HepG2 (cell line): Measurements from ENCODE around the gene CALML6. TPM values are rescaled to one million over a fixed set of nuclear protein-coding genes. Genes with fewer than 3 reads are reported as not detected.

Source experiments
- BCL6 ChIP-seq: IDR thresholded peaks from 2 replicates; pipeline ENCODE4 v1.6.1; 2016; ENCODE audit warnings: missing genetic modification reagents, missing compliant biosample characterization
- CENPX ChIP-seq: sonication (generic); formaldehyde crosslinking; IDR thresholded peaks from 2 replicates; pipeline ENCODE4 v1.9.0; 2021; ENCODE audit warnings: mild to moderate bottlenecking, missing genetic modification reagents, moderate library complexity
- IKZF5 ChIP-seq: IDR thresholded peaks from 2 replicates; pipeline ENCODE4 v1.6.1; 2018; ENCODE audit warnings: missing genetic modification reagents, mild to moderate bottlenecking, missing compliant biosample characterization
- SSRP1 ChIP-seq: IDR thresholded peaks from 2 replicates; pipeline ENCODE4 v1.6.1; 2016; ENCODE audit warnings: control low read depth
- UBTF ChIP-seq: sonication (generic); formaldehyde crosslinking; IDR thresholded peaks from 2 replicates; pipeline ENCODE4 v1.4.0; 2020; ENCODE audit warnings: mild to moderate bottlenecking, missing genetic modification reagents
- ZFX ChIP-seq: sonication (generic); formaldehyde crosslinking; IDR thresholded peaks from 2 replicates; pipeline ENCODE4 v1.4.0; 2020; ENCODE audit warnings: mild to moderate bottlenecking, low read depth, missing genetic modification reagents, moderate library complexity
- ZNF256 ChIP-seq: sonication (generic); formaldehyde crosslinking; conservative IDR thresholded peaks from 2 replicates; pipeline ENCODE4 v1.4.0; 2020; ENCODE audit warnings: missing genetic modification reagents
- ZNF296 ChIP-seq: sonication (generic); formaldehyde crosslinking; conservative IDR thresholded peaks from 2 replicates; pipeline ENCODE4 v1.5.0; 2020; ENCODE audit warnings: mild to moderate bottlenecking, missing genetic modification reagents
- ZNF574 ChIP-seq: sonication (generic); formaldehyde crosslinking; IDR thresholded peaks from 2 replicates; pipeline ENCODE4 v1.4.0; 2020; ENCODE audit warnings: missing genetic modification reagents
- ZNF687 ChIP-seq: sonication (generic); formaldehyde crosslinking; IDR thresholded peaks from 2 replicates; pipeline ENCODE4 v1.5.1; 2020; ENCODE audit warnings: mild to moderate bottlenecking, missing genetic modification reagents, moderate library complexity
- ZNF713 ChIP-seq: sonication (generic); formaldehyde crosslinking; IDR thresholded peaks from 2 replicates; pipeline ENCODE4 v1.4.0; 2020; ENCODE audit warnings: mild to moderate bottlenecking, missing genetic modification reagents
- ZSCAN25 ChIP-seq: sonication (generic); formaldehyde crosslinking; IDR thresholded peaks from 2 replicates; pipeline ENCODE4 v1.8.0; 2022; ENCODE audit warnings: mild to moderate bottlenecking, missing genetic modification reagents
- polyA plus RNA-seq, 8 experiments: library from polyadenylated mRNA; depleted of rRNA in 3 of 8; stranded (reverse) in 7 of 8; unstranded in 1 of 8; fragments of >200 nt; fragmentation: Illumina TruSeq in 4 of 8; extraction: Trizol in 4 of 8; gene quantifications; 2 replicates each; pipeline versions ENCODE4 v1.2.1 to v1.2.3, GENCODE V29; 2011 to 2016; ENCODE audit warnings: low read depth in 4 of 8, missing spikeins in 1 of 8, mixed read lengths in 1 of 8; ENCODE audit not compliant: insufficient read depth in 1 of 8
- total RNA-seq, 5 experiments: library from RNA; depleted of rRNA; stranded (reverse); fragments of >200 nt; fragmentation: Illumina TruSeq; extraction: Trizol; gene quantifications; 2 replicates each; pipeline ENCODE4 v1.2.3, GENCODE V29; 2016; ENCODE audit warnings: low read depth in 1 of 5
- TF ChIP-seq, protein P1 (sequence below): sonication (generic); formaldehyde crosslinking; IDR thresholded peaks from 2 replicates; pipeline ENCODE4 v1.4.0; 2020; ENCODE audit warnings: missing genetic modification reagents
- TF ChIP-seq, protein P2 (sequence below): sonication (generic); formaldehyde crosslinking; IDR thresholded peaks from 2 replicates; pipeline ENCODE4 v1.4.0; 2020; ENCODE audit warnings: missing genetic modification reagents, borderline replicate concordance

The CALML6 gene
- total and polyA plus RNA-seq, 2 of the 13 experiments (the other 11 are each of a cell fraction or from before 2014, with no cell fraction given): 0.11 to 0.12 TPM

DNA sequence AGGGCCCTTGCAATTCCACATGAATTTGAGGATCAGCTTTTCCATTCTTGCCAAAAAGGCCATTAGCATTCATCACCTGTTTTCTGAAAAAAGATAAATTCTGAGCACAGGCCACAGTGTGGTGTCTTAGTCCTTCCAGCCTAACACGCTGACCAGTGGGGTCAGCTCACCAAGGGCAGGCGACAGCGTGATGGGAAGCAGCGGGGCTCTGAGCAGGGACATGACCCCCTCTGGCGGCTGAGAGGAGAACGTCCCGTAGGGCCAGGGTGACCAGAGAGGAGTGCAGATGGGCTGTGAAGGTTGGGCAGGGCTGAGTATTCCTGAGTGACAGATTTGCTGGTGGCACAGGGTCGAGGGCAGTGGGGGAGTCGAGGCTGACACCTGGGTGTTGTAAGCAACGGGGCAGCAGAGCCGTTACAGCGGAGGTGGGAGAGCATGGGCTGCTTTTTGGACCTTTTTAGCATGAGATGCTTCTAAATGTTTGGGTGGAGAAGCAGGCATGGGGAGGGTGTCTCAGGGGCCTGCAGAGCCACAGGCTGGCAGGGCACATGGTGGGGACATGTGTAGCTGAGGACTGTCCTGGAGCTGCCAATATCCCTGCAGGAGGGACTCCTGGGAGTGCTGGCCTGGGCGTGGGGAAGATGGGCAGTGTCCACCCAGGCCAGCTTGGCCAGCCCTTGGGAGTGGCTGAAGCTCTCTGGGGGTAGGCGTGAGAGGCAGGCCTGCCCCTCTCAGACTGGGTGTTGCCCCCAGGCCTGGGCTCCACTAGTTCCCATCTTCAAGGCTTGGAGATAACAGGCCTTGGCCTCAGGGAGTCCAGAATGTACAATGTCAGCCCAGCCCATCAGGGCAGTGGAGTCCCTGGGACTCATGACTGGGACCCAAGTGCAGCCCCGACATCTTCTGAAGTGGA is 8.6 kb upstream of the CALML6 start (continued):
- TF ChIP-seq ZNF574 (CRISPR knock-in tag) (peak; percentile 56), ZNF713 (CRISPR knock-in tag) (no peak), IKZF5 (CRISPR knock-in tag) (peak; percentile 63), ZFX (peak; percentile 53; the same call in 1 of the 2 replicates), ZNF256 (CRISPR knock-in tag) (no peak), CENPX (no peak), ZNF687 (peak; percentile 77), UBTF (CRISPR knock-in tag) (peak; percentile 46), SSRP1 (CRISPR knock-in tag) (peak; percentile 39; the same call in 1 of the 2 replicates), ZSCAN25 (CRISPR knock-in tag) (peak; percentile 81; the same call in 1 of the 2 replicates), BCL6 (CRISPR knock-in tag) (0 out of 2 replicates have a peak, but pooled peaks have one; percentile 32), ZNF296 (peak; percentile 95; the same call in 1 of the 2 replicates)
- TF ChIP-seq, protein P1, sequence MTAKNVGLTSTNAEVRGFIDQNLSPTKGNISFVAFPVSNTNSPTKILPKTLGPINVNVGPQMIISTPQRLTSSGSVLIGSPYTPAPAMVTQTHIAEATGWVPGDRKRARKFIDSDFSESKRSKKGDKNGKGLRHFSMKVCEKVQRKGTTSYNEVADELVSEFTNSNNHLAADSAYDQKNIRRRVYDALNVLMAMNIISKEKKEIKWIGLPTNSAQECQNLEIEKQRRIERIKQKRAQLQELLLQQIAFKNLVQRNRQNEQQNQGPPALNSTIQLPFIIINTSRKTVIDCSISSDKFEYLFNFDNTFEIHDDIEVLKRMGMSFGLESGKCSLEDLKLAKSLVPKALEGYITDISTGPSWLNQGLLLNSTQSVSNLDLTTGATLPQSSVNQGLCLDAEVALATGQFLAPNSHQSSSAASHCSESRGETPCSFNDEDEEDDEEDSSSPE (CRISPR knock-in tag): 0 out of 2 replicates have a peak, but pooled peaks have one; percentile 27
- TF ChIP-seq, protein P2, sequence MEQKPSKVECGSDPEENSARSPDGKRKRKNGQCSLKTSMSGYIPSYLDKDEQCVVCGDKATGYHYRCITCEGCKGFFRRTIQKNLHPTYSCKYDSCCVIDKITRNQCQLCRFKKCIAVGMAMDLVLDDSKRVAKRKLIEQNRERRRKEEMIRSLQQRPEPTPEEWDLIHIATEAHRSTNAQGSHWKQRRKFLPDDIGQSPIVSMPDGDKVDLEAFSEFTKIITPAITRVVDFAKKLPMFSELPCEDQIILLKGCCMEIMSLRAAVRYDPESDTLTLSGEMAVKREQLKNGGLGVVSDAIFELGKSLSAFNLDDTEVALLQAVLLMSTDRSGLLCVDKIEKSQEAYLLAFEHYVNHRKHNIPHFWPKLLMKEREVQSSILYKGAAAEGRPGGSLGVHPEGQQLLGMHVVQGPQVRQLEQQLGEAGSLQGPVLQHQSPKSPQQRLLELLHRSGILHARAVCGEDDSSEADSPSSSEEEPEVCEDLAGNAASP (CRISPR knock-in tag): peak; percentile 67; the same call in 1 of the 2 replicates
